ENCODE data around the gene UBE2J2. TPM values are rescaled to one million over a fixed set of nuclear protein-coding genes. Genes with fewer than 3 reads are reported as not detected.

UBE2J2 gene
- total RNA-seq, 1 experiment from 2014 or later, result 54.2 TPM

DNA sequence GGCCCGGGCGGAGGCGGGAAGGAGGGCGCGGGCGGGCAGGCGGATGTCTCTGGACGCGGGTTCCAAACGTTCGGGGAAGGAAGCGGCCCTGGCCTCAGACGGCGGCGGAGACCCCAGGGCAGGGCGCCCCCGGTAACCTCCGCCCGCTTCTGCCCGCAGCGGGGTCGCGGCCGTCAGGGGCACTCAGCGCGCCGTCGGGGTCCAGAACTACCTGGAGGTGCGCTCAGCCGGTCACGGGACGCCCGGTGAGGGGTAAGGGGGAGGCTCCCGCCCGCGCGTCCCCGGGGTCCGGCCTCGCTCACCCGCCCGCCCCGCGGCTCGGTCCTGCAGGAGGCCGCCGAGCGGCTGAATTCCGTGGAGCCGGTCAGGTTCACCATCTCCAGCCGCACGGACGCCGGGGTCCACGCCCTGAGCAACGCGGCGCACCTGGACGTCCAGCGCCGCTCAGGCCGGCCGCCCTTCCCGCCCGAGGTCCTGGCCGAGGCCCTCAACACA lies 35.1 kb upstream of the UBE2J2 start:
- Histone ChIP-seq H4K20me1 (ENCODE audit: insufficient read depth) (peaks cover 32% of the 10 kb centered on the region), H3K4me1 (replicated peaks; ENCODE audit: insufficient read depth) (peaks cover 36% of the 10 kb centered on the region), H3K4me3 (peak overlapping the region; percentile 81), H3K4me2 (peak overlapping the region; percentile 89), H3K9me2 (ENCODE audit: insufficient read depth) (no peaks in the 10 kb centered on the region), H3K36me3 (ENCODE audit: low read depth) (no peaks in the 10 kb centered on the region), H2AFZ (peak overlapping the region; percentile 89), H3F3A (ENCODE audit: insufficient read depth, low read depth) (peaks cover 31% of the 10 kb centered on the region; the same call in 1 of the 2 replicates), H3K79me2 (ENCODE audit: low read depth) (peaks cover 21% of the 10 kb centered on the region; the same call in 1 of the 2 replicates), H3K9me3 (ENCODE audit: insufficient read depth, low read depth) (no peaks in the 10 kb centered on the region), H3K27me3 (ENCODE audit: insufficient read depth, low read depth) (no peaks in the 10 kb centered on the region), H3K27ac (peak overlapping the region; percentile 41)
- no TSS peak for BruUV-seq (replicated peaks)
- CTCF ChIA-PET, result interaction anchor here (0.6 kb wide), 1 partner anchor 72 kb away, joined by 3 read pairs; no protein-coding TSS in a partner anchor
- no peak for DNase-seq
- POLR2A ChIA-PET (ENCODE audit: unreplicated experiment), result interaction anchor here (0.8 kb wide), 1 partner anchor 122 kb away, joined by 3 read pairs; no protein-coding TSS in a partner anchor
- TF ChIP-seq, protein P1, sequence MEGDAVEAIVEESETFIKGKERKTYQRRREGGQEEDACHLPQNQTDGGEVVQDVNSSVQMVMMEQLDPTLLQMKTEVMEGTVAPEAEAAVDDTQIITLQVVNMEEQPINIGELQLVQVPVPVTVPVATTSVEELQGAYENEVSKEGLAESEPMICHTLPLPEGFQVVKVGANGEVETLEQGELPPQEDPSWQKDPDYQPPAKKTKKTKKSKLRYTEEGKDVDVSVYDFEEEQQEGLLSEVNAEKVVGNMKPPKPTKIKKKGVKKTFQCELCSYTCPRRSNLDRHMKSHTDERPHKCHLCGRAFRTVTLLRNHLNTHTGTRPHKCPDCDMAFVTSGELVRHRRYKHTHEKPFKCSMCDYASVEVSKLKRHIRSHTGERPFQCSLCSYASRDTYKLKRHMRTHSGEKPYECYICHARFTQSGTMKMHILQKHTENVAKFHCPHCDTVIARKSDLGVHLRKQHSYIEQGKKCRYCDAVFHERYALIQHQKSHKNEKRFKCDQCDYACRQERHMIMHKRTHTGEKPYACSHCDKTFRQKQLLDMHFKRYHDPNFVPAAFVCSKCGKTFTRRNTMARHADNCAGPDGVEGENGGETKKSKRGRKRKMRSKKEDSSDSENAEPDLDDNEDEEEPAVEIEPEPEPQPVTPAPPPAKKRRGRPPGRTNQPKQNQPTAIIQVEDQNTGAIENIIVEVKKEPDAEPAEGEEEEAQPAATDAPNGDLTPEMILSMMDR (conservative IDR thresholded peaks at IDR 0.05), result no peak
- TF ChIP-seq EZH2 (IDR thresholded peaks at IDR 0.05; ENCODE audit: low read depth), result no peak
- intact Hi-C loops (cut with micrococcal nuclease; ENCODE audit: unreplicated experiment), result loop anchor here (1.0 to 10.0 kb wide), 4 partner anchors 35 to 304 kb away; partner anchors contain the start of gene HES4

DNA sequence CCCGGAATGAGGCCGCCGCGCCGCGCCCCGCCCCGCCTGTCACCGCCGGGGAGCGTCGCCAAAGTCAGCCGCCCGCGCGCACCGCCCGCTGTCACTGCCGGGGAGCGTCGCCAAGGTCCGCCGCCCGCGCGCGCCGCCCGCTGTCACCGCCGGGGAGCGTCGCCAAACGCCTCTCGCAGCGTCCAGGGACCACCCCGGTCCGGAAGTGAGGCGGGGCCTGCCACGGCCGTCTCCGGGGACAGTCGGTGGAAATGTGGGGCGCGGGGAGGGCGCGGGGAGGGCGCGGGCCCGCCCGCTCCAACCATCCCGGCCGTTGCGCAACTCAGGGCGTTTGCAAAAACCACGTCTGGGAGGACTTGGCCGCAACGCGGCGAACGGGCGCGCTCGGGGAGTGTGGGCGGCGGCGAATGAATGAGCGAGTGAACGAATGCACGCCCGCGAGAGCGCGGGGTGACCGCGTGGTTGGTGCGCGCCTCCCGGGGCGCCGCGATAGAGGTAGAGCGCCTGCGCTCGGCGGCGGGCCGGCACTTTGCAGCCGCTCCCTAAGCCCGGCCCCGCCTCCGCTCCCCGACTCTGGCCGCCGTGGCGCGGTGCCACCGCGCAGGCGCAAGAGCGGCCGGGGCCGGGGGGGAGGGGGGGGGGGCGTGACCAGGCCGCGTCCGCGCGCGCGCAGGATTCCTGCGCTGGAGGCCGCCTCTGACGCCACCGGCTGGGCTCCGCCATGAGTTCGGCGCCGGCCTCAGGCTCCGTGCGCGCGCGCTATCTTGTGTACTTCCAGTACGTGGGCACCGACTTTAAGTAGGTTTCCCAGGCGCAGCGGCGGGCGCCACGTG lies 34.5 kb upstream of the UBE2J2 start, which contains the start of the genes ACAP3 and PUSL1:
TSS of gene ACAP3 (minus strand) at position 8 of the 833 bp plus-strand sequence. CDS start 115 bp downstream, outside the sequence.
TSS of gene PUSL1 (plus strand) at position 675 of the 833 bp plus-strand sequence. CDS start at position 722, 47 bp downstream.
- intact Hi-C loops (cut with micrococcal nuclease; ENCODE audit: unreplicated experiment), result loop anchor here (1.0 to 10.0 kb wide), 3 partner anchors 197 to 303 kb away; partner anchors contain the start of gene HES4
- Histone ChIP-seq H2AFZ (peak within 1 kb of the TSS; percentile 89), H3K79me2 (ENCODE audit: low read depth) (peaks cover 21% of the 10 kb centered on the region; the same call in 1 of the 2 replicates), H3K4me2 (peak within 1 kb of the TSS; percentile 98), H3K9me3 (ENCODE audit: insufficient read depth, low read depth) (no peaks in the 10 kb centered on the region), H4K20me1 (ENCODE audit: insufficient read depth) (peaks cover 26% of the 10 kb centered on the region), H3K27ac (peak within 1 kb of the TSS; percentile 41), H3K36me3 (ENCODE audit: low read depth) (no peaks in the 10 kb centered on the region), H3K9me2 (ENCODE audit: insufficient read depth) (no peaks in the 10 kb centered on the region), H3K4me3 (peak within 1 kb of the TSS; percentile 84), H3K4me1 (replicated peaks; ENCODE audit: insufficient read depth) (peaks cover 36% of the 10 kb centered on the region), H3F3A (ENCODE audit: insufficient read depth, low read depth) (peaks cover 31% of the 10 kb centered on the region; the same call in 1 of the 2 replicates), H3K27me3 (ENCODE audit: insufficient read depth, low read depth) (no peaks in the 10 kb centered on the region)
- peak; percentile 72 to 89 for DNase-seq
- ChIA-PET POLR2A (ENCODE audit: unreplicated experiment) (no interaction called here), CTCF (no interaction called here)
- BruUV-seq (replicated peaks), result no TSS peak
- no peak for TF ChIP-seq EZH2 (IDR thresholded peaks at IDR 0.05; ENCODE audit: low read depth)
- TF ChIP-seq, protein P1 (conservative IDR thresholded peaks at IDR 0.05), result no peak

DNA sequence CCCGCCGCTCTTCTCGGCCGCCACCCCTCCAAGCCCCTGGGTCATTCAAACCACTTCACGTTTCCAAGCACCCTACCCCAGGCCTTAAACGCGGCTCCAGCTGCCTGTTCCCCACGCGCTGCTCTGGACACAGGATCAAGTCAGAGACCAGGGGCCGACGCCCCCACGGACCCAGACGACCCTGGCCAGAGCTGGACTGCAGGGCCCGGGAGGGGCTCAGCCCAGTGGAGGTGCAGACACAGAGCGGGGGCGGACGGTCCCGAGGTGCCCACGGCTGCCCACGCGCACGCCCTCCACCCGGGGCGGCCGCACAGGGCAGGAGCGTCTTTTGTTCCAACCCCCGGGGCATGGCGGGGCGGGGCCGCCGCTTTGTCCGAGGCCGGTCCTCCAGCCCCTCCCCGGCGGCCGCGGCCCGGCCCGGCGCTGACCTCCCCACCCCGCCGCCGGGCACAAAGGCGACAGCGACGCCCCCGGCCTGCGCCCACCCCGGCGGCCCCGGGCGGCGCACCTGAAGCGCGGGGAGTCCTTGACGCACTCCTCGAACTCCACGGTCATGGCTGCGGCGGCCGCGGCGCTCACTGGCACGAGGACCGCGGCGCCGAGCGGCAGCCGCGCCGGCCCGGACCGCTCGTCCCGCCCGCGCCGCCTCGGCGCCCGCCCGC lies 33.7 kb upstream of the UBE2J2 start:
- peaks cover 25% of the 10 kb centered on the region for H4K20me1 ChIP-seq (ENCODE audit: insufficient read depth)
- POLR2A ChIA-PET (ENCODE audit: unreplicated experiment), result no interaction called here
- no peaks in the 10 kb centered on the region for H3K36me3 ChIP-seq (ENCODE audit: low read depth)
- no peak overlapping the region for H3K27ac ChIP-seq
- TF ChIP-seq EZH2 (IDR thresholded peaks at IDR 0.05; ENCODE audit: low read depth), result no peak
- TF ChIP-seq, protein P1 (conservative IDR thresholded peaks at IDR 0.05), result no peak
- peak overlapping the region; percentile 98 for H3K4me2 ChIP-seq
- 0 out of 2 replicates have a peak overlapping the region, but pooled peaks have one; percentile 60 for H2AFZ ChIP-seq
- peaks cover 31% of the 10 kb centered on the region; the same call in 1 of the 2 replicates for H3F3A ChIP-seq (ENCODE audit: insufficient read depth, low read depth)
- peak overlapping the region; percentile 76 for H3K4me3 ChIP-seq
- no peaks in the 10 kb centered on the region for H3K27me3 ChIP-seq (ENCODE audit: insufficient read depth, low read depth)
- peak in 1 of 2 experiments; percentile 68 for DNase-seq
- intact Hi-C loops (cut with micrococcal nuclease; ENCODE audit: unreplicated experiment), result loop anchor here (10.0 kb wide), 2 partner anchors 197 to 303 kb away; partner anchors contain the start of gene HES4
- peaks cover 21% of the 10 kb centered on the region; the same call in 1 of the 2 replicates for H3K79me2 ChIP-seq (ENCODE audit: low read depth)
- H3K9me2 ChIP-seq (ENCODE audit: insufficient read depth), result no peaks in the 10 kb centered on the region
- H3K4me1 ChIP-seq (replicated peaks; ENCODE audit: insufficient read depth), result peaks cover 36% of the 10 kb centered on the region
- BruUV-seq (replicated peaks), result no TSS peak
- CTCF ChIA-PET, result interaction anchor here (0.6 kb wide), 1 partner anchor 114 kb away, joined by 4 read pairs; the partner anchor contains the start of gene ANKRD65
- no peaks in the 10 kb centered on the region for H3K9me3 ChIP-seq (ENCODE audit: insufficient read depth, low read depth)

All from PC-9 (cell line).